Body of pancreas (tissue), 4 donors: ENCODE measurements around the gene DIP2B. TPM values are rescaled to one million over a fixed set of nuclear protein-coding genes. Genes with fewer than 3 reads are reported as not detected.

Experiments used
- ATAC-seq: fragments of 150-250 bp; one replicate; pipeline ENCODE4 v1.9.1; 2016
- DNase-seq, 4 donors: peaks; one replicate each; pipeline ENCODE4 v3.0.0-alpha.2; 2019
- H3K27ac ChIP-seq, 4 donors: fragments of 200-600 bp; sonication (generic); 1 replicate in 3 of 4; 2 replicates in 1 of 4; pipeline versions ENCODE4 v1.5.1 to v1.6.1; 2016 to 2019; ENCODE audit warnings: mild to moderate bottlenecking in 1 of 4, mixed read lengths in 1 of 4, moderate library complexity in 1 of 4
- H3K27me3 ChIP-seq, 2 donors: fragments of 200-600 bp; sonication (generic); one replicate each; pipeline ENCODE4 v1.6.0; 2016; ENCODE audit warnings: mild to moderate bottlenecking in 1 of 2
- H3K36me3 ChIP-seq, 2 donors: fragments of 200-600 bp; sonication (generic); replicated peaks in 1 of 2; 2 replicates each; pipeline ENCODE4 v1.5.1; 2016; ENCODE audit warnings: low read depth in 2 of 2; ENCODE audit not compliant: insufficient read depth in 1 of 2
- H3K4me1 ChIP-seq: fragments of 200-600 bp; sonication (generic); one replicate; pipeline ENCODE4 v1.6.0; 2016
- H3K4me3 ChIP-seq, 2 donors: fragments of 200-600 bp; sonication (generic); 1 replicate in 1 of 2; 2 replicates in 1 of 2; pipeline ENCODE4 v1.5.1; 2016 to 2019
- H3K9me3 ChIP-seq, 3 donors: fragments of 200-600 bp; sonication (generic); 1 replicate in 2 of 3; 2 replicates in 1 of 3; pipeline ENCODE4 v1.5.1; 2016
- CTCF ChIP-seq, 7 experiments: fragments of 450-650 bp in 4 of 7; fragments of 200-600 bp in 3 of 7; sonication (generic) in 3 of 7; IDR thresholded peaks; one replicate each; pipeline ENCODE4 v1.5.1; 2016 to 2019; ENCODE audit warnings: antibody characterized with exemption in 7 of 7
- POLR2A ChIP-seq, 3 donors: fragments of 450-650 bp; IDR thresholded peaks; one replicate each; pipeline ENCODE4 v1.6.1; 2016; ENCODE audit warnings: antibody characterized with exemption in 3 of 3, mild to moderate bottlenecking in 2 of 3
- WGBS, 2 donors: methylation state at CpG; one replicate each; pipeline ENCODE4 v1.1.5; 2017; 5-methylcytosine and 5-hydroxymethylcytosine counted together
- intact Hi-C: fragments of 100-400 bp; cut with DNase I; formaldehyde crosslinking; loops from one replicate; pipeline ENCODE4 v1.15.1; 2023
- total RNA-seq, 2 donors: library from RNA; depleted of rRNA; stranded (reverse); fragments of >200 nt; gene quantifications; one replicate each; pipeline ENCODE4 v1.1.0, GENCODE V29; 2016

Gene DIP2B
- total RNA-seq, 2 donors from 2014 or later = 15.8 to 28.7 TPM

GRCh38 chr12:50785406-50786001 lies 280.7 kb downstream of the DIP2B start:
- WGBS, 2 donors = 87 to 100% methylated on average over 3 of the region's 3 CpGs
- TF ChIP-seq CTCF (IDR thresholded peaks at IDR 0.05) (no peak), POLR2A (IDR thresholded peaks at IDR 0.05) (no peak)
- Histone ChIP-seq H3K4me3 (no peak overlapping the region), H3K27ac (no peak overlapping the region), H3K27me3 (no peaks in the 10 kb centered on the region), H3K9me3 (no peaks in the 10 kb centered on the region), H3K36me3 (peaks cover 0 to 3% of the 10 kb centered on the region in 2 donors), H3K4me1 (no peaks in the 10 kb centered on the region)
- DNase-seq (no peak), ATAC-seq (no peak)
- intact Hi-C loops = no loop called here

DNA sequence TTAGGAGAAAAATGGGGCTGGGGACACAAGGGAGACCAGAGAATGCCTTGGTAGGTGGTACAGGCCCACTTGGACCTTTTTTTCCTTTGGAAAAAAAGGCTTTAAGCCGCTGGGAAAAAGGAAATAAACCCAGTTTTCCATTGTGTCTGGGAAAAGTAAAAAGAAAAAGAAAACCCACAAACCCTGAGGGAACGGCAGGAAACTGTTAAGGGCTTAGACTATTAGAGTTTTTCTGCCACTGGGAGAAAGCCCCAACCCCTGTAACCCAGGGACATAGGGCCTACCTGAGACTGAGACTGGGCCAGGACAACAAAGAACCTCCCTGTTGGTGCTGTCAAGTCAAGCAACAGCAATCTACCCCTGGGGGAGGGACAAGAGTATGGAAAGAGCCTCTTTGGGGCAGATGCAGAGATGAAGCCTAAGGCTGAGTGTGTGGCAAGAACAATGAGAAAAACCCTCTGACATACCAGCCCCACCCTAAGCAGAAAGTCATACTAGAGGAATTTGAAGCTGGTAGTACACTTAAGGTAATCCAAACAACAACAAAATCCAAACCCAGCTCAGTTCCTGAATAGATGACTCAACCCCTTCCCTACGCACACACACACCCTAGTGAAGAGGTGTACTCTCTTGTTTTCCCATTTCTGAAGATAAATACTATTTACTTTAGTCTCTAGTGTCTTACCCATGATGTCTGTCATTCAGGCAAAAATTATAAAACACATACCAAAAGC lies 281.9 kb downstream of the DIP2B start:
- no peak overlapping the region for H3K27ac ChIP-seq
- no peaks in the 10 kb centered on the region for H3K9me3 ChIP-seq
- H3K27me3 ChIP-seq = no peaks in the 10 kb centered on the region
- no peaks in the 10 kb centered on the region for H3K36me3 ChIP-seq
- 92% methylated on average over 3 of the region's 3 CpGs for WGBS, 2 donors
- no peak overlapping the region for H3K4me3 ChIP-seq
- intact Hi-C loops = no loop called here
- TF ChIP-seq POLR2A (IDR thresholded peaks at IDR 0.05) (no peak), CTCF (IDR thresholded peaks at IDR 0.05) (no peak)
- ATAC-seq (no peak), DNase-seq (no peak)
- no peaks in the 10 kb centered on the region for H3K4me1 ChIP-seq

DNA sequence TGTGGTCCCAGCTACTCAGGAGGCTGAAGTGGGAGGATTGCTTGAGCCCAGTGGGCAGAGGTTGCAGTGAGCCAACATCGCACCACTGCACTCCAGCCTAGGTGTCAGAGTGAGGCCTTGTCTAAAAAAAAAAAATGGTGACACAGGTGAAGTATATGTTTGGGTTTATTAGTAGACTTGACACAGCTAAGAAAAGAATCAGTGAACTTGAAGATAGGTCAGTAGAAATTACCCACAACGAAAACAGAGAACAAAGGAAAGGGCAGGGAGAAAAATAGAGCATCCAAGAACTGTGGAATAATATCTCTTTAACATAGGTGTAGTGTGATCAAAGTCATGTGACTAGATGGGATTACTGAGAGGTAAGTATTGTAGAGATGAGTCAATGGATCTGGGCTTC lies 282.8 kb downstream of the DIP2B start:
- intact Hi-C loops = no loop called here
- H3K4me3 ChIP-seq = no peak overlapping the region
- no peaks in the 10 kb centered on the region for H3K9me3 ChIP-seq
- no peaks in the 10 kb centered on the region for H3K4me1 ChIP-seq
- WGBS, 2 donors = 88 to 98% methylated on average over 2 of the region's 2 CpGs
- DNase-seq (no peak), ATAC-seq (no peak)
- no peaks in the 10 kb centered on the region for H3K36me3 ChIP-seq
- H3K27me3 ChIP-seq = no peaks in the 10 kb centered on the region
- TF ChIP-seq POLR2A (IDR thresholded peaks at IDR 0.05) = no peak
- no peak for TF ChIP-seq CTCF (IDR thresholded peaks at IDR 0.05)
- no peak overlapping the region for H3K27ac ChIP-seq

- no peak for DNase-seq
- Histone ChIP-seq H3K9me3 (no peaks in the 10 kb centered on the region), H3K27me3 (no peaks in the 10 kb centered on the region), H3K4me1 (no peaks in the 10 kb centered on the region), H3K36me3 (no peaks in the 10 kb centered on the region), H3K27ac (no peak overlapping the region), H3K4me3 (no peak overlapping the region)
- 93 to 95% methylated on average over 3 of the region's 3 CpGs for WGBS, 2 donors
- no peak for TF ChIP-seq POLR2A (IDR thresholded peaks at IDR 0.05)
- no peak for TF ChIP-seq CTCF (IDR thresholded peaks at IDR 0.05)
- intact Hi-C loops = no loop called here
- no peak for ATAC-seq
These were observed 283.8 kb downstream of the DIP2B start for GRCh38 chr12:50788561-50788960.

- Histone ChIP-seq H3K36me3 (no peaks in the 10 kb centered on the region), H3K4me1 (no peaks in the 10 kb centered on the region), H3K9me3 (no peaks in the 10 kb centered on the region), H3K27ac (no peak overlapping the region), H3K27me3 (no peaks in the 10 kb centered on the region), H3K4me3 (no peak overlapping the region)
- intact Hi-C loops = no loop called here
- DNase-seq (no peak), ATAC-seq (no peak)
- 93% methylated on average over 5 of the region's 5 CpGs for WGBS, 2 donors
- TF ChIP-seq POLR2A (IDR thresholded peaks at IDR 0.05) (no peak), CTCF (IDR thresholded peaks at IDR 0.05) (no peak)
These were observed 285.3 kb downstream of the DIP2B start for GRCh38 chr12:50790081-50790480.
